ENCODE measurements around the gene CARD19.
A peak's percentile ranks its signal among the peaks of the same experiment; 100 is the strongest.

CARD19 gene

GRCh38 chr9:93130861-93131481, 35.0 kb downstream of the CARD19 start:
- no peak for TF ChIP-seq EGR1 (IDR thresholded peaks at IDR 0.05)
- no peak for TF ChIP-seq MAX (IDR thresholded peaks at IDR 0.05)
- no peak for TF ChIP-seq YY1 (IDR thresholded peaks at IDR 0.05; ENCODE audit: low read depth)
- no peak for TF ChIP-seq EP300 (IDR thresholded peaks at IDR 0.05; ENCODE audit: borderline replicate concordance)
- no peak for TF ChIP-seq TCF12 (IDR thresholded peaks at IDR 0.05; ENCODE audit: low read depth)
- no peak for TF ChIP-seq USF1 (IDR thresholded peaks at IDR 0.05)
- TF ChIP-seq REST (IDR thresholded peaks at IDR 0.05; ENCODE audit: low read depth), result no peak
- TF ChIP-seq TAF1 (IDR thresholded peaks at IDR 0.05; ENCODE audit: low read depth), result no peak
- no peak for TF ChIP-seq CEBPB (IDR thresholded peaks at IDR 0.05)
- TF ChIP-seq FOXM1 (IDR thresholded peaks at IDR 0.05; ENCODE audit: borderline replicate concordance, low read depth), result no peak
- TF ChIP-seq ZBTB7A (IDR thresholded peaks at IDR 0.05; ENCODE audit: low read depth), result no peak
- TF ChIP-seq RAD21 (IDR thresholded peaks at IDR 0.05; ENCODE audit: low read depth), result no peak
- no peak for TF ChIP-seq TEAD4 (IDR thresholded peaks at IDR 0.05)
- TF ChIP-seq NFIC (IDR thresholded peaks at IDR 0.05), result no peak
- no peak for TF ChIP-seq CREB1 (IDR thresholded peaks at IDR 0.05; ENCODE audit: low read depth)

GRCh38 chr9:93131599-93132286, 35.7 kb downstream of the CARD19 start:
- TF ChIP-seq FOXM1 (IDR thresholded peaks at IDR 0.05; ENCODE audit: borderline replicate concordance, low read depth), result no peak
- no peak for TF ChIP-seq ZBTB7A (IDR thresholded peaks at IDR 0.05; ENCODE audit: low read depth)
- TF ChIP-seq YY1 (IDR thresholded peaks at IDR 0.05; ENCODE audit: low read depth), result no peak

- TF ChIP-seq EP300 (IDR thresholded peaks at IDR 0.05; ENCODE audit: borderline replicate concordance) (no peak), TCF12 (IDR thresholded peaks at IDR 0.05; ENCODE audit: low read depth) (no peak), MAX (IDR thresholded peaks at IDR 0.05) (no peak)
Observed at GRCh38 chr9:93132287-93132927, 36.4 kb downstream of the CARD19 start.

- no peak for TF ChIP-seq MAX (IDR thresholded peaks at IDR 0.05)
- TF ChIP-seq ZBTB7A (IDR thresholded peaks at IDR 0.05; ENCODE audit: low read depth), result no peak
- no peak for TF ChIP-seq TEAD4 (IDR thresholded peaks at IDR 0.05)
- no peak for TF ChIP-seq FOXM1 (IDR thresholded peaks at IDR 0.05; ENCODE audit: borderline replicate concordance, low read depth)
- no peak for TF ChIP-seq USF1 (IDR thresholded peaks at IDR 0.05)
- no peak for TF ChIP-seq REST (IDR thresholded peaks at IDR 0.05; ENCODE audit: low read depth)
- TF ChIP-seq YY1 (IDR thresholded peaks at IDR 0.05; ENCODE audit: low read depth), result no peak
- no peak for TF ChIP-seq CEBPB (IDR thresholded peaks at IDR 0.05)
- TF ChIP-seq CREB1 (IDR thresholded peaks at IDR 0.05; ENCODE audit: low read depth), result no peak
- no peak for TF ChIP-seq EGR1 (IDR thresholded peaks at IDR 0.05)
- no peak for TF ChIP-seq TCF12 (IDR thresholded peaks at IDR 0.05; ENCODE audit: low read depth)
- no peak for TF ChIP-seq TAF1 (IDR thresholded peaks at IDR 0.05; ENCODE audit: low read depth)
- TF ChIP-seq EP300 (IDR thresholded peaks at IDR 0.05; ENCODE audit: borderline replicate concordance), result no peak
- no peak for TF ChIP-seq NFIC (IDR thresholded peaks at IDR 0.05)
- TF ChIP-seq RAD21 (IDR thresholded peaks at IDR 0.05; ENCODE audit: low read depth), result no peak
Observed at GRCh38 chr9:93132946-93133680, 37.1 kb downstream of the CARD19 start.

- TF ChIP-seq ZBTB7A (IDR thresholded peaks at IDR 0.05; ENCODE audit: low read depth), result 0 out of 2 replicates have a peak, but pooled peaks have one; percentile 55
- TF ChIP-seq TCF12 (IDR thresholded peaks at IDR 0.05; ENCODE audit: low read depth), result no peak; the same call in 1 of the 2 replicates
- no peak for TF ChIP-seq REST (IDR thresholded peaks at IDR 0.05; ENCODE audit: low read depth)
- TF ChIP-seq EGR1 (IDR thresholded peaks at IDR 0.05), result 0 out of 2 replicates have a peak, but pooled peaks have one; percentile 23
- TF ChIP-seq FOXM1 (IDR thresholded peaks at IDR 0.05; ENCODE audit: borderline replicate concordance, low read depth), result no peak
- TF ChIP-seq EP300 (IDR thresholded peaks at IDR 0.05; ENCODE audit: borderline replicate concordance), result no peak
Observed at GRCh38 chr9:93133681-93134014, 37.6 kb downstream of the CARD19 start.
